ENCODE measurements around the gene TFCP2. TPM values are rescaled to one million over a fixed set of nuclear protein-coding genes. Genes with fewer than 3 reads are reported as not detected.

TFCP2 gene
- total and polyA plus RNA-seq, 2 of the 13 experiments (the other 11 are each of a cell fraction or from before 2014, with no cell fraction given): 7.6 to 10.0 TPM

DNA sequence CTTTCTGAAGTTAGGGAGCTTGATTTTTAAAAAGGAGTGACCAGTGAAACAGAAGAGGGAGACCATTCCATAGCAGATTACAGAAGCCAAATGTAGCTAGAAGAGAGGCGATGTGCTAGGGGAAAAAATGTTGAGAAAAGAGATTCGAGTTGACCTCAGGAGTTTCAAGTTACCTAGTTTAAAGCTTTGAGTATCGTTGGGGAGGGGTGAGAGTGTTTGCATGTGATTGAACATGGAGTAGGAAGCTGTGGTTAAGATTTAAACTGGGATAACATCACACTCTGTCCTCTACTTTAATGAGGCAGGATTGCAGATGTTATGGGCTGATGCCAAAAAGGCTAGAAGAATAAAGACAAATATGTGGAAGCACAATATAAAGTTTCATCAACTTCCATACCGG is 121.1 kb downstream of the TFCP2 start:
- CTCF ChIA-PET (ENCODE audit: low intra/inter-chr PET ratio, low total read pairs): no interaction called here
- no peak overlapping the region for H3K4me2 ChIP-seq (ENCODE audit: low read depth, low read length)
- 91% methylated on average over 4 of the region's 4 CpGs for WGBS (ENCODE audit: low lambda C conversion rate)
- FAIRE-seq: no peak
- intact Hi-C loops (cut with micrococcal nuclease; ENCODE audit: unreplicated experiment): no loop called here
- H3K27me3 ChIP-seq (ENCODE audit: control insufficient read depth in 1 of 2, insufficient read depth in 2 of 2, low read length in 2 of 2): no peaks in the 10 kb centered on the region; a peak in 1 of 5 replicates
- H3K9ac ChIP-seq (ENCODE audit: insufficient read depth, low read depth, low read length): no peak overlapping the region
- BruUV-seq (replicated peaks): no TSS peak
- H3K27ac ChIP-seq (ENCODE audit: extremely low read length, insufficient read depth, low read length): no peak overlapping the region
- H2AFZ ChIP-seq (ENCODE audit: low read length): no peak overlapping the region
- no peak overlapping the region for H3K4me3 ChIP-seq (replicated peaks in 1 of 3; ENCODE audit: insufficient read depth in 1 of 3, low read depth in 2 of 3, low read length in 3 of 3)
- H3K4me1 ChIP-seq (ENCODE audit: insufficient read depth, low read length): peaks cover 21% of the 10 kb centered on the region
- H3K36me3 ChIP-seq (replicated peaks in 1 of 2; ENCODE audit: control insufficient read depth in 1 of 2, insufficient read depth in 2 of 2, low read length in 2 of 2): peaks cover 11 to 35% of the 10 kb centered on the region in 2 experiments
- POLR2A ChIA-PET: interaction anchor here (1.2 to 1.5 kb wide), 2 partner anchors 26 to 32 kb away, joined by 3 read pairs; partner anchors contain the start of genes CSRNP2 and SLC11A2
- H3K9me3 ChIP-seq (ENCODE audit: low read length): no peaks in the 10 kb centered on the region
- TF ChIP-seq KDM2A (CRISPR knock-in tag; IDR thresholded peaks at IDR 0.05; ENCODE audit: borderline replicate concordance, low read depth): no peak
- in situ Hi-C loops (cut with HindIII; ENCODE audit: extremely low pct_ligation_motif_present, low pct_unique_long_range_greater_than_20kb): no loop called here
- DNase-seq (ENCODE audit: low spot score): no peak
- no peaks in the 10 kb centered on the region for H4K20me1 ChIP-seq (ENCODE audit: insufficient read depth, low read length)
- ATAC-seq: no peak
- H3K79me2 ChIP-seq (ENCODE audit: insufficient read depth, low read length): peaks cover 18% of the 10 kb centered on the region

- H3K9ac ChIP-seq (ENCODE audit: insufficient read depth, low read depth, low read length): peak overlapping the region; percentile 89
- H3K9me3 ChIP-seq (ENCODE audit: low read length): no peaks in the 10 kb centered on the region
- peak overlapping the region; percentile 75 to 86 (median 81); a peak in 5 of 6 replicates for H3K4me3 ChIP-seq (replicated peaks in 1 of 3; ENCODE audit: insufficient read depth in 1 of 3, low read depth in 2 of 3, low read length in 3 of 3)
- TF ChIP-seq ZNF12 (CRISPR knock-in tag; IDR thresholded peaks at IDR 0.05) (no peak), ZNF615 (CRISPR knock-in tag; IDR thresholded peaks at IDR 0.05; ENCODE audit: borderline replicate concordance) (no peak)
- no peak overlapping the region for H2AFZ ChIP-seq (ENCODE audit: low read length)
- CTCF ChIA-PET (ENCODE audit: low intra/inter-chr PET ratio, low total read pairs): no interaction called here
- H3K4me2 ChIP-seq (ENCODE audit: low read depth, low read length): peak overlapping the region; percentile 81
- DNase-seq (ENCODE audit: low spot score) (no peak), ATAC-seq (no peak), FAIRE-seq (no peak)
- peak overlapping the region; percentile 94 for H3K27ac ChIP-seq (ENCODE audit: extremely low read length, insufficient read depth, low read length)
- 84% methylated on average over 3 of the region's 3 CpGs for WGBS (ENCODE audit: low lambda C conversion rate)
- intact Hi-C loops (cut with micrococcal nuclease; ENCODE audit: unreplicated experiment): loop anchor here (10.0 kb wide), 1 partner anchor 195 kb away; no protein-coding TSS in a partner anchor
- POLR2A ChIA-PET: interaction anchor here (1.3 to 2.0 kb wide), 2 partner anchors 18 to 34 kb away, joined by 4 to 7 read pairs; partner anchors contain the start of gene CSRNP2
- peaks cover 22% of the 10 kb centered on the region for H3K4me1 ChIP-seq (ENCODE audit: insufficient read depth, low read length)
- in situ Hi-C loops (cut with HindIII; ENCODE audit: extremely low pct_ligation_motif_present, low pct_unique_long_range_greater_than_20kb): no loop called here
- no peaks in the 10 kb centered on the region for H4K20me1 ChIP-seq (ENCODE audit: insufficient read depth, low read length)
- no peaks in the 10 kb centered on the region; a peak in 1 of 5 replicates for H3K27me3 ChIP-seq (ENCODE audit: control insufficient read depth in 1 of 2, insufficient read depth in 2 of 2, low read length in 2 of 2)
- BruUV-seq (replicated peaks): no TSS peak
- H3K79me2 ChIP-seq (ENCODE audit: insufficient read depth, low read length): peaks cover 18% of the 10 kb centered on the region
- H3K36me3 ChIP-seq (replicated peaks in 1 of 2; ENCODE audit: control insufficient read depth in 1 of 2, insufficient read depth in 2 of 2, low read length in 2 of 2): peaks cover 3 to 20% of the 10 kb centered on the region in 2 experiments
Observed at GRCh38 chr12:51049525-51049924, 123.4 kb downstream of the TFCP2 start.

All from HepG2 (cell line).